Measurements from ENCODE around the gene DUOX1.

DNA sequence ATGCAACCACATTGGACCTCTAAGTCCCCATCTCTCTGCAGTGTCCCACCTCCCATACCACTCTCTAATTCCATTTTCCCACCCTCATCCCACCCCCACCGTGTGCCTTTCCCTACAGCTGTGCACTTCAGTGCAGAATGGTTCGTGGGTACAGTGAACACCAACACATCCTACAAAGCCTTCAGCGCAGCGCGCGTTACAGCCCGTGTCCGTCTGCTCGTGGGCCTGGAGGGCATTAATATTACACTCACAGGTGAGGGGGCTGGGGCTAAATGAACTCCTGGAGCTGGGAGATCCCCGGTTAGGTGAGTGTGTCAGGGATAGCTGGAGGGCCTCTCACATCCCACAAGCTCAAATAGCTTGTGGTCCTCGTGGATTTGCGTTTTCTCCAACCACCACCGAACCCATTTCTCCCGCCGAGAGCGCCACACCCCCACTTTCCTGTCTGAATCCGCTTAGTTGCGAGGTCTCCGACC is 13.8 kb upstream of the DUOX1 start:
- TF ChIP-seq CTCF (IDR thresholded peaks at IDR 0.05) (no peak), POLR2A (IDR thresholded peaks at IDR 0.05) (no peak), POLR2AphosphoS5 (IDR thresholded peaks at IDR 0.05) (no peak)

All from sigmoid colon (tissue), 4 donors.